GM18519 (cell line): ENCODE results near the gene TRIM63.
A peak's percentile ranks its signal among the peaks of the same experiment; 100 is the strongest.
"Not testable (repeated sequence)": the region's sequence is repeated elsewhere in the genome, so short reads cannot be mapped to it uniquely, and the experiment has no call there.

ENCODE experiments used
- ATAC-seq: cut with Tn5 transposase; IDR thresholded peaks from one replicate; pipeline ENCODE4 v1.9.1; 2021; ENCODE audit warnings: mild to moderate bottlenecking, moderate library complexity; ENCODE audit not compliant: unreplicated experiment, low FRiP score

Gene TRIM63

GRCh38 chr1:26067432-26067911 is at the start of gene TRIM63:
Gene TRIM63 (minus strand): TSS chr1:26067630. CDS start chr1:26067494, 136 bp downstream.
- ATAC-seq = no peak

GRCh38 chr1:26114165-26114927 is 46.9 kb upstream of the TRIM63 start:
- ATAC-seq = no peak

DNA sequence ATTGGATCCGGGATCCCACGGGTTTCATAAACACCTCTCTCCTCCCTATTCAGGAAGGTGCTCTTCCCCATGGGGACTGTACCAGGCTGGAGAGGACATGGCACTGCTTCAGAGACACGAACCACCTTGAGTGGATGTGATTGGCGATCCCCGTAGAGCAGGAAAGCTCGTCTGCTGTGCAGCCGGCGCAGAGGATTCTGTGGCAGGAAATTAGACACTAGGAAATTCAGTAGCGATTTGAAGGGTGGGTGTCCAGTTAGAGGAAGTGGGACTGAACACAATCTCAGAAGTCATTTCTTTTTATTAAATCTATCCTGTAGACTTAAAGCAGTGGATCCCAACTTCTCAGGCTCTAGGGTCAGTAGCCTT is 45.0 kb upstream of the TRIM63 start:
- no peak for ATAC-seq

GRCh38 chr1:26111530-26112406 is 44.3 kb upstream of the TRIM63 start, which contains the start of gene PDIK1L:
Gene PDIK1L (plus strand): TSS chr1:26111824. CDS start chr1:26114309, 2,485 bp downstream.
- ATAC-seq = peak; percentile 56

- ATAC-seq = peak; percentile 24
These were observed 43.5 kb upstream of the TRIM63 start for GRCh38 chr1:26110731-26111529.

DNA sequence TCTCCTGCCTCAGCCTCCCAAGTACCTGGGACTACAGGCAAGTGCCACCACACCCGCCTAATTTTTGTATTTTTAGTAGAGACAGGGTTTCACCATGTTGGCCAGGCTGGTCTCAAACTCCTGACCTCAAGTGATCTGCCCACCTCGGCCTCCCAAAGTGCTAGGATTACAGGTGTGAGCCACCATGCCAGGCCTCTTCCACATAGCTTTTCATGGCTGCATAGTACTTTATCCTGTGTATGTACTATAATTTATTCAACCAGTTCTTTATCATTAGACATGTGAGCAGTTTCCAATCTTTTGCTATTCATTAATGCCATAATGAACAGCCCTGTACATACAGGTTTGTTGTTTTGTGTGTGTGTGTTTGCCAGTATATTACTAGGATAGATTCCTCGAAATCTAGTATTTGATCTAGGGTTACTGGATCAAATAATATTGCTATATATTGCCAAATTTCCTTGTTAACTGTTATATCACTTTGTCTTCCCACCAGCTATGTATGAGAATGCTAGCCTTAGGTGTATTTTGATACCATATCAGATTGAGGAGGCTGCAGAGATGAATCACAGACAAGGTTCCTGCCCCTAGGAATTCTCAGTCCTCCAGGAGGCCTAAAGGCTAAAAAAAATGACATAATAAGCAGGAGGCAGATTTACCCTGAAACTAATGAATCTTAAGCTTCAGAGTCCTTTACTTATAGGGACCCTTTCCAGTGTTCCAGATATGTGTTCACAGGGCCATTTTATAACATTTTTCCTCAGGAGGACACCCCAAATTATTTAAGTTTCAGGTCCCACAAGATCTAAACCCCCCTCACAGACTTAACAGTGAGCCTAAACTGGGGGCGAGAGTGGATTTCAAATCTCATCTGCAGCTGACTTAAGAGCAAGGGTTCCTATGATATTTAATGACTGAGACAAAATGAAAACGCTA is 42.1 kb upstream of the TRIM63 start:
- ATAC-seq = no peak

GRCh38 chr1:26105226-26105548 is 37.8 kb upstream of the TRIM63 start:
- ATAC-seq = not testable (repeated sequence)

DNA sequence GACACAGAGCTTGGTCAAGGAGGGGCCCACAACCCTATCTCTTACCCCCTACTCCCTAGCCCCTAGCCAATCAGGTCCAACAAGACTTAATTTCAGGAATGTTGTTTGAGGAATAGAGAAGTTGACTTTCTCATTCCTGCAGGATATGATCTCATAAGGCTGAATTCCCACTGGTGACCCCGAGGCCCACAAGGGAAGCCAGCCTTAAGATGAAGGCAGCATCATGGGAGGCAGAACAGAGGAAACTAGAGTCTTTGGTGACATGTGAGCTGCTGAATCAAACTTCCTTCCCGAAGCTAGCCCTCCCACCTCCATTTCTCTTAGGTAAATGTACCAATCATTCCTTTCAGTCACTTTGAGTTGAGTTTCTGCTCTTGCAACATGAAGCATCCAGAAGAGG is 35.1 kb upstream of the TRIM63 start:
- ATAC-seq = no peak

- ATAC-seq = no peak
These were observed 34.7 kb upstream of the TRIM63 start for GRCh38 chr1:26102119-26102518.

GRCh38 chr1:26100204-26100603 is 32.8 kb upstream of the TRIM63 start:
- not testable (repeated sequence) for ATAC-seq

GRCh38 chr1:26099780-26100179 is 32.4 kb upstream of the TRIM63 start:
- ATAC-seq = no peak

DNA sequence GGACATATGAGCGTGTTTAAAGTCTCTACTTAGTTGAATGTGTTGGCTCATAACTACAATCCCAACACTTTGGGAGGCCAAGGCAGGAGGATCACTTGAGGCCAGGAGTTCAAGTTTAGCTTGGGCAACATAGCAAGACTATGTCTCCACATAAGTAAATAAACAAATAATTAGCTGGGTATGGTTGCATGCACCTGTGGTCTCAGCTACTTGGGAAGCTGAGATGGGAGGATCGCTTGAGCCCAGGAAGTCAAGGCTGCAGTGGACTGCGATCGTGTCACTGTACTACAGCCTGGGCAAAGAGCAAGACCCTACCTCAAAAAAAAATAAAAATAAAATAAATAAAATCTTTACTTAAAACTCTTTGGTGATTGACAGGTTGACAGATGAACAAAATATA is 31.2 kb upstream of the TRIM63 start:
- ATAC-seq = no peak

- ATAC-seq = no peak
These were observed 30.3 kb upstream of the TRIM63 start for GRCh38 chr1:26097696-26098095.

DNA sequence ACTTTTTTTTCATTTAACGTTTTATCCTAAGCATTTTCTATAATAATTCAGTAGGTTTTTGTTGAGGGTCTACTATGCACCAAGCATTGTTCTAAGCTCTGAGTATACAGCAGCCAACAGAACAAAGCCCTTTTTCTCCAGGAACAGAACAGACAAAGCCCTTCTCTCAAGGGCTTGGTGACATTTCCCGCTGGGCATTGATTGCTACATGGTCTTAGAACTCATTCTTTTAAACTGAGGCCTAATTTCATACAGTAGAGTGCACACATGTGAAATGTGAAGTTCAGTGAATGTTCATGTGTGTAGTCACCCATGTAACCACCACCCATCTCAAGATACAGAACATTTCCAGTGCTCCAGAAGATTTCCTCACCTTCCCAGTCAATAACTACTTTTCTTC is 29.0 kb upstream of the TRIM63 start:
- no peak for ATAC-seq

DNA sequence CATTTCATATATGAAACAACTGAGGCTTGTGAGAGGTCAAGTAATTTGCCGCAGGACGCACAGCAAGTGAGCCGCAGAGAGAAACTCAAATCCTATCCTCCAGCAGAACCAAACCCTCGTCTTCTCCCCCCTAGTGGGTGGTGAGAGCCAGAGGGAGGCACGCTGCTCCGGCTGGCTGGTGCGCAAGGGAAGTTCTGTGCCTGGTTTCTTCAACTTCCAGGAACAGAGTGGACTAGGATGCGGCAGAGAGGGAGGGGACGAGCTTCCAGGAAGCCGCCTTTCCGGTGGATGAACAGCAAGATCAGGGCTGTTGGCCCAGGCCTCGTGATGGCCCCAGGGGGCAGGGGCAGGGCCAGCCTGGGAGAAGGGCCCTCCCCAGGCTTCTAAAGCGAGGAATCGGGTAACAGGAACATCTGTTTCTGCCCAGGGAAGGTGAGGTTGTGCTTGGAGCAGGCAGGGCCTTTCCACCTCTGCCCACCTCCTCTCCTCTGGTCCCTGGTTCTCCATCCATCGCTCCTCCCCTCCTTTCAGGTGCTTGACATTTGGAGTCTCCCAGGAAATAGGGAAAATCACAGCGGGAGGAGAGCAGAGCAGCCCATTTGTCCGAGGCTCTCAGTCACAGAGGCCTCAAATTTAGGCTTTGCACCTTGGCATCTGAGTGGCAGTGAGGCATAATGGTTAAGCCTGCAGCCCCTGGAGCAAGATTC is 27.4 kb upstream of the TRIM63 start:
- ATAC-seq = no peak

GRCh38 chr1:26094076-26094669 is 26.7 kb upstream of the TRIM63 start:
- no peak for ATAC-seq

DNA sequence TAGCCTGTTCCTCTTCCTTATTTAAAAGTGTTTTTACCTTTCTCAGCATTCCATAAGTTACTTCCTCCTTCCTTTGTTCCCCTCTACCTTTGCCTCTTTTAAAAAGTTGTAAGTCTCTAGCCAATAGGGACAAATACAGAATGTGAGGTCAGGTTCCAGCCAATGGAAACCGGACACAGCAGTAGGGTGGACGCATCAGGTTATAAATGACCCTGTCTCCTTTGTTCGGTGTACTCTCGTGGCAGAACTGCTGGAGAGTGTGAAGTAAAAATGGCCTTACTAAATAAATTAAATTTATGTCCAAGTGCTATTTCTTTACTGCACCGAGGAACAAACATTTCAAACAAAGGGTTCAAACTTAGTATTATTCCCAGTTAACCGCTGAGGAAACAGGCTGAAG is 26.1 kb upstream of the TRIM63 start:
- ATAC-seq = not testable (repeated sequence)

- ATAC-seq = no peak
These were observed 25.0 kb upstream of the TRIM63 start for GRCh38 chr1:26092422-26092821.

DNA sequence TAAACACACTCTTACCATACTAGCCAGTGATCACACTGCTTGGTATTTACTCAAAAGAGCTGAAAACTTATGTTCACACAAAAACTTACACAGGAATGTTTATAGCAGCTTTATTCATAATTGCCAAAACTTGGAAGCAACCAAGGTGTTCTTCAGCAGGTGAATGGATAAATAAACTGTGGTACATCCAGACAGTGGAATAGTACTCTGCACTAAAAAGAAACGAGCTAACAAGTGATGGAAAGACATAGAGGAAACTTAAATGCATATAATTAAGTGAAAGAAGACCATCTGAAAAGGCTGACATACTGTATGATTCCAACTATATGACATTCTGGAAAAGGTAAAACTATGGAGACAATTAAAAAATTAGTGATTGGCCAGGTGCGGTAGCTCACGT is 23.5 kb upstream of the TRIM63 start:
- ATAC-seq = no peak
